Measurements from ENCODE around the gene GARS1. TPM values are rescaled to one million over a fixed set of nuclear protein-coding genes. Genes with fewer than 3 reads are reported as not detected.

The GARS1 gene
- polyA plus RNA-seq, 1 experiment: 1,118 TPM

- no peak for DNase-seq (ENCODE audit: low read depth)
- no peaks in the 10 kb centered on the region; the same call in 1 of the 2 replicates for H3K36me3 ChIP-seq (ENCODE audit: control insufficient read depth, insufficient read depth, low read length)
- POLR2A ChIA-PET: no interaction called here
Measured at GRCh38 chr7:30549931-30550493, 44.7 kb upstream of the GARS1 start.

GRCh38 chr7:30552330-30552729, 42.3 kb upstream of the GARS1 start:
- ChIA-PET CTCF (no interaction called here), POLR2A (interaction anchor here (0.6 kb wide), 1 partner anchor 17 kb away, joined by 3 read pairs; no protein-coding TSS in a partner anchor)
- Histone ChIP-seq H3K4me3 (ENCODE audit: low read depth, low read length) (no peak overlapping the region), H3K36me3 (ENCODE audit: control insufficient read depth, insufficient read depth, low read length) (no peaks in the 10 kb centered on the region; the same call in 1 of the 2 replicates), H3K27me3 (ENCODE audit: control insufficient read depth, insufficient read depth, low read length) (no peaks in the 10 kb centered on the region)
- TF ChIP-seq CTCF (IDR thresholded peaks at IDR 0.05; ENCODE audit: insufficient read depth, low read depth, low read length): no peak
- DNase-seq (ENCODE audit: low read depth): no peak

More at GRCh38 chr7:30549931-30550493, 44.7 kb upstream of the GARS1 start:
- H3K4me3 ChIP-seq (ENCODE audit: low read depth, low read length): no peak overlapping the region
- H3K27me3 ChIP-seq (ENCODE audit: control insufficient read depth, insufficient read depth, low read length): no peaks in the 10 kb centered on the region
- no peak for TF ChIP-seq CTCF (IDR thresholded peaks at IDR 0.05; ENCODE audit: insufficient read depth, low read depth, low read length)
- CTCF ChIA-PET: interaction anchor here (0.9 to 8.1 kb wide), 9 partner anchors 11 to 195 kb away, joined by 3 to 178 read pairs (median 4); no protein-coding TSS in a partner anchor

DNA sequence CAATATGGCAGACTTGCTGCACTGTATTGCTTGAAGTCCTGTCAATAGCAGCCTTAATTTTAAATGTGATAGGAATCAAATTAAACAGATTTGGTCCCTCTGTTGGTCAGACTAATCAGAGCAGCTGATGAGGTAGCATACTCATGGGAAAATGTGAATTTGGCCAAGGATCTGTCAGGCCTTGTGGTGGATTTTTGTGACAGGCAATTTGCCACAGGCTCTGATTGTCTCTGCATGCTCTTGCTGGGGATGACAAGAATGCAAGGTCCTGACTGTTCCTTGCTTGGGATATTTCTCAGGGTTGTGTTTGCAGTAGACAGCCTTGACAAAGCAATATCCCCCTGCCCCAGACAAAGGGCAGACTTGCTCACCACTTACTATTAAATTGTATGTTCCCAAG, 41.5 kb upstream of the GARS1 start:
- Histone ChIP-seq H3K36me3 (ENCODE audit: control insufficient read depth, insufficient read depth, low read length) (no peaks in the 10 kb centered on the region; the same call in 1 of the 2 replicates), H3K4me3 (ENCODE audit: low read depth, low read length) (no peak overlapping the region), H3K27me3 (ENCODE audit: control insufficient read depth, insufficient read depth, low read length) (no peaks in the 10 kb centered on the region)
- CTCF ChIA-PET: interaction anchor here (1.6 kb wide), 1 partner anchor 11 kb away, joined by 10 read pairs; no protein-coding TSS in a partner anchor
- DNase-seq (ENCODE audit: low read depth): no peak
- TF ChIP-seq CTCF (IDR thresholded peaks at IDR 0.05; ENCODE audit: insufficient read depth, low read depth, low read length): no peak
- POLR2A ChIA-PET: no interaction called here

DNA sequence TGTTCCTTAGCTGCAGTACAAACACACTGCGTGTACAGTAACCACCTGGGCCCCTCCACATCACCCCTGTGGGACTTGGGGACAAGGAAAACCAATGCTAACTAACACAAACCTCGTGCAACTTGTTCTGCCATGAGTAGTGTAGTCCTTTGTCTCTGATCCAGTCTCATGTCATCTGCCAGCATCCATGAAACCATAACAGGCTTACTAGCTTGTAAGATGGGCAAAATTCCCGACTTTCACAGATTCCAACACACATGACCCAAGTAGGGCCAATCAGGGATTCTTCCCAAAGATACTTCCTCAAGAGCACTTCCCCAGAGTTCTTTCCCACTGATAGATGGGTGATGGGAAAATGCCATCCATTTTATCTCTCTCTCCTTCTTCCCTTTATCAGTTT, 41.1 kb upstream of the GARS1 start:
- no peak for DNase-seq (ENCODE audit: low read depth)
- no peaks in the 10 kb centered on the region; the same call in 1 of the 2 replicates for H3K36me3 ChIP-seq (ENCODE audit: control insufficient read depth, insufficient read depth, low read length)
- no peak overlapping the region for H3K4me3 ChIP-seq (ENCODE audit: low read depth, low read length)
- CTCF ChIA-PET: interaction anchor here (0.7 to 1.6 kb wide), 2 partner anchors 11 to 278 kb away, joined by 3 to 10 read pairs; no protein-coding TSS in a partner anchor
- POLR2A ChIA-PET: no interaction called here
- no peaks in the 10 kb centered on the region for H3K27me3 ChIP-seq (ENCODE audit: control insufficient read depth, insufficient read depth, low read length)
- TF ChIP-seq CTCF (IDR thresholded peaks at IDR 0.05; ENCODE audit: insufficient read depth, low read depth, low read length): no peak

DNA sequence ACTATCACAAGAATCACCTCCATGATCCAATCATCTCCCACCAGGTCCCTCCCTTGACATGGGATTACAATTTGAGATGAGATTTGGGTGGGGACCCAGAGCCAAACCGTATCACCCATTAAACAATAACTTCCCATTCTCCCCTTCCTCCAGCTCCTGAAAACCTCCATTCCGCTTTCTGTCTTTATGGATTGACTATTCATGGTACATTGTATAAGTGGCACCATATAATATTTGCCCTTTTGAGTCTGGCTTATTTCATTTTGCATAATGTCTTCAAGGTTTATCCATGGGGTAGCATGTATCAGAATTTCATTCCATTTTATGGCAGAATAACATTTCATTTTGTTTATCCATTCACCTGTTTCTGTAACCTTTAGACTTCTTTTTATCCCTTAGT, 39.2 kb upstream of the GARS1 start:
- TF ChIP-seq CTCF (IDR thresholded peaks at IDR 0.05; ENCODE audit: insufficient read depth, low read depth, low read length): no peak
- no peak overlapping the region for H3K4me3 ChIP-seq (ENCODE audit: low read depth, low read length)
- ChIA-PET POLR2A (no interaction called here), CTCF (interaction anchor here (0.7 to 2.3 kb wide), 2 partner anchors 8 to 44 kb away, joined by 4 to 8 read pairs; no protein-coding TSS in a partner anchor)
- DNase-seq (ENCODE audit: low read depth): no peak
- H3K27me3 ChIP-seq (ENCODE audit: control insufficient read depth, insufficient read depth, low read length): no peaks in the 10 kb centered on the region
- no peaks in the 10 kb centered on the region; the same call in 1 of the 2 replicates for H3K36me3 ChIP-seq (ENCODE audit: control insufficient read depth, insufficient read depth, low read length)

Data from BJ (cell line).